HG02759 (cell line): Measurements from ENCODE around the gene THADA.

Experiments used
- ATAC-seq: cut with Tn5 transposase; IDR thresholded peaks from one replicate; pipeline ENCODE4 v1.9.1; 2021; ENCODE audit warnings: mild to moderate bottlenecking, moderate library complexity; ENCODE audit not compliant: unreplicated experiment

THADA gene

DNA sequence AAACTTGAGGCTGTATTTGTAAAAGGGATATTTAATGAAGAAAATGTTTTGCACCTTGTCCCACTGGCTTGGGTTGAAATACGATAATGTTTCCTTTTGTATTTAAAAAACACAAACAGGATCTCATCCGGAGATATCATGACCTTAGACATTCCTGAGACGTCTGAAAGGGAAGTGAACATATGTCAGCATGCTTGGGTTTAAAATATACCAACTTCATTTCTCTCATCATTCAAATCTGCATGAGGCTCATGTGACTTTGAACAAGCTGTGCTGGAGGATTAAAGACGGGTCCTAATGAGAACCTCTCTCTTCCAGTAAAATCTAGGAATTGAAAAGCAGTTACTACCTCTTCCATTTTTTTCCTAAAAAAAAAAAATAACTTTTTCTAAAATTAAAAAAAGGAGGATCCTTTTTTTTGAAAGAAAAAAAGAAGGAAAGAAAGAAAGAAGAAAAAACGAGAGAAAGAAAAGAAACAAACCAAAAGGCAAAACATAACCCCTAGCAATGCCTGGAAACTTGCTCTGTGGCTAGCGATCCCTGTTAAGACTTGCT is 262.7 kb downstream of the THADA start:
- no peak for ATAC-seq

DNA sequence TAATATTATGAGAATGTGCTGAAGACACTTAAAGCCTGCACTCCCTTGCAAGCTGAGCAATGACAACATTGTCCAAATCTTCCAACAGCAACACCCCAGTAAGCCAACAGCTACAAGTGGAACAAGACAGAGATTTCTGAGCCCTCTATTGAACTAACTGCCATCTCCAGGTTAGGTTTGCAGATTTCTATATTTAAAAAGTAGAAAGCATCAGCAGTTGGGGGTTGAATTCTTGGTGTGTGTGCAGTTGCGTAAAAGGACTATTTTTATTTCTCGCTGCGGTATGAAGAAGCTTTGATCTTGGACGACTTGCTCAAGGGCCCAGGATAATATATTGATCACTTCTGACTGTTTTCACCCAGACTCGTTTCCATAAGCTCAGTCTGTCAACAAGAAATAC is 263.2 kb downstream of the THADA start:
- ATAC-seq, result no peak

DNA sequence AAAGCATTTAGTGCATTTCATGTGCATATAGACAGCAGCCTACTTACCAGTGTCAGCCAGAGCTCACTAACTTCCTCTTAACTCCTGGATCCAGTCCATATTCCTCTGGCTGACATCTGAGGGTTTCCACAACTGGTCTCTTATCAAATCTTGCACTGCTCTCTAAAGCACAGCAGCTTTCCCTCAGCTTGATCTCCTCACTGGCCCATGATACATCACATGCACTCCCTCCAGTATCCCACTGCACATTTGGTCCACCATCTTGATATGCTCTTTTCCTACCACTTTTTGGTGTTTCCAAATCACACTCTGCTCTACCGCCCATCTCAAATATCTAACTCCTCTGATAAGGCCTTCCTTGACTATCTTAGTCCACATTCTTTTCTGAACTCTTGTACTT is 264.4 kb downstream of the THADA start:
- ATAC-seq, result no peak

DNA sequence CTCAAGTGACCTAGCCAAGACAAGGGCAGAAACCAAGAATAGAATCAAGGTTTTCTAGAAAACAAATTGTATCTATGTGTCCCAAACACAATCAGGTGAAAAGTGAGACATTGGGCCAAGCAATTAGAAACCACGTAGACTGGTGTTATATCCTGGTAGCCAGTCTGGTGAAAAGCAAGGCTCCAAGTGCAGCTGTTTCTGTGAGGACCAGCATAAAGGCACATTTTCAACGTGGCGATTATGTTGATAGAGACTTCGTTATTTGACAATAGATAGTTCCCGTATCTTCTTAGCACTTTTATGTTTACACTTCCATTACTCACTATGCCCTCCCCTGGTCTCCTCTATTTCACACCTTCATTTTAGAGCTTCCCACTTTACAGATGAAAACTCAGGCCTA is 266.2 kb downstream of the THADA start:
- no peak for ATAC-seq

DNA sequence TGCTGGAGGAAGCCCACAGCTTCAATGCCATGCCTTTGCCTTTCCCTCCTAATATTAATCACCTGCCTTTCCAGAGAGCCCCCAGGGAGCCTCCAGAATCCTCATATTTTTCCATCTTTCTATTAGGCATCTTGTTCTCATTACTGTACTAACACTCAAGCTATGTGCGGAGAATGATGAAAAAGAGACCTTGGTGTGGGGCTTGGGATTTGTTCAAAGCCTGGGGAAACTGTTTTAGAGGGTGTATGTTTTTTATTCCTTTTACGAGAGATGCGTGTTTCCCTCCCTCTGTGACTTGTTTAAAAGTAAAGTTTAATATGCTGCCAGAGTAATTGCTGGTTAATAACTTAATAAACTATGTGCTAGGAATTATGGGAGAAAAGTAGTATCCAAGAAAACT is 267.0 kb downstream of the THADA start:
- ATAC-seq, result no peak

DNA sequence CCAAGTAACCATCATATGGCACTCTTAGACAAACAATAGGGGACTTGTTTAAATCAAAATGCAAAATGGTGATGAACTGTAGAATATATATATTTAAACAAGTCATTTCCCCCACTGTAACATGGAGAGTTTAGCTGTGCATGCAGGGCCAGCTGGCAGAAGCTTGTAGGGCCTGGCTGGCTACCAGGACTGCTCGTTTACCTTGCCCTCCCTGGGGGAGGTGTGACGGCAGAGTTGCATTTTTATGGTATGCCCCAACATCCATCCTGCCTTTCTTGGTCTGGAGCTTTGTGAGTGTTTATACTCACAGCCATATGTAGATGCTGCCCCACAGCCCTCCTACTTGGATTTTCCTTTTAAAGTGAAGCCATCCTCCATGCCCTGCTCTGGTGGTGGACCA is 267.7 kb downstream of the THADA start:
- ATAC-seq, result no peak

DNA sequence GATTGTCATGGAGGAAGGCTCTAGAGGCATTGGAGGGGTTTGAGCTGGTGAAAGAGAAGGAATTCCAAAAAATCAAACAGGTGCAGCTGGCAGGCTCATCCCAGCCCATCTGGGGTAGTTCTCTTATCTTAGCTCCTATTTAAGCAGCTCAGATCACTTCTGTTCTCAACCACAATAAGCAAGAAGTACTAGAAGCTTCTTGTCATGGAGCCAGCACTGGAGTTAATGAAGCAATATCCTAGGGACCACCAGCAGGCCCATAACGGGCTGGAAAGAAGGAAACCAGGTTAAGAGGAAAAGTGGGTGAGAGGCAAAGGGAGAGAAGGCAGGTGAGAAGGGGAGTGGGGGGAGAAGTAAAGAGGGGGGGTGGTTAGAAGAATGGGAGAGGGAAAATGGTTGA is 268.7 kb downstream of the THADA start:
- no peak for ATAC-seq

DNA sequence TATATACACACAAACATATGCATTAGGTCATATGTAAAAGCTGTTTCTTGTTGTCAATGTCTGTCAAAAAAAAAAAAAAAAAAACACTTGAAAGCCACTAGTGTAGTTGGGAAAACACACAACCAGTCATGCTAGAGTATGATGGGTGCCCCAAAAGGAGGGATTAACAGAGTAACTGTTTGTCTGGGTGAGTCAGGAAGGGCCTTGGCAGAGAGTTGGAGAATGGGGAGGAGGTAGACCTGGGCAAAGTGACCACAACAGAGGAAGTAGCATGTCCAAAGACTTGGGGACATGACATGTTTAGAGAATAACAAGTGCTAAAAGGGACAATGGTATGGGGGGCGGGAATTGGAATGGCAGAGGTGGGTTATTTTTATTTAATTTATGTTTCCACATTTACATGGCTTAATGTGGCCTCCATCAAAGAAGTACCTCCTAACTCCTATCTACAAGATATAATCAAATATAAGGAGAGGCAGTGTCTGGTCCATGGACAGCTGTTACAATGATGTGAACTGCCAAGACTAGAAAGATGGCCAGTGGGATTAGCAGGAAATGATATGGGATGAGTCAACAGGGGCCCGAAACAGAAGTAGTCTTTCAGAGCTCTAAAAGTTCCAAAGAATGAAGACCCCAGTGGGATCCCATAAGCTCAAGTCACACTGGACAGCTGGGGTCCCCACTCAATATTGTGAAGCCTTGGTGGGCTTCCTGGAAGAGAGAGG is 269.6 kb downstream of the THADA start:
- ATAC-seq, result no peak

DNA sequence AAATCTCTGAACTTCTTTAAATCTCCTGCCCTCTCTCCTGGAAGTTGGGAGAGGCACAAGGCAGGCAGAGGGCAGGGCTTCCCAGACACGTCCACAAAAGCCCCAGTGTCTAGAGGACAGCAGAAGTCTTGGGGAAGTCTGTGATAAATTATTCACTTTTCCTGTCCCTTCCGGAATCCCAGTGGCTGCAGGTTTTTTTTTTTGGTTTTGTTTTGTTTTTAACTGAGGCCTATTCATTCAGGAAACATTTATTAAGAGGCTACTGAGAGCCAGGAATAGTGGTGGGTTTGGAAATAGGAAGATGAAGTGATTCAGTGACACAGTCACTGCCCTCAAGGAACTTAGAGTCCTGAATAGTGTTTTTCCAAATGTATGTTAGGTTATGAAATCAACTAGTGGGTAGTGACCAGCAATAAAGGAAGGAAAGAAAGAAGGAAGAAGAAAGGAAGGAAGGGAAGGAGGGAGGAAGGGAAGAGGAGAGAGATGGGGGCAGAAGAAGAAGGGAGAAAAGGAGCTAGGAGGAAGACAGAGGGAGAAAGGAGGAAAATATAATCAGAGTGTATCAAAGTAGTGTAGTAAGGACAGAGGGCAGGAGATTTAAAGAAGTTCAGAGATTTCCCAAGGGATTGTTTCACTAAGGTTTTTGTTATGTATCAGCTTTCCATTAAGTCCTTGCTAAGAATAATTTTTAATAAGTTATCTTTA is 270.6 kb downstream of the THADA start:
- ATAC-seq, result no peak

DNA sequence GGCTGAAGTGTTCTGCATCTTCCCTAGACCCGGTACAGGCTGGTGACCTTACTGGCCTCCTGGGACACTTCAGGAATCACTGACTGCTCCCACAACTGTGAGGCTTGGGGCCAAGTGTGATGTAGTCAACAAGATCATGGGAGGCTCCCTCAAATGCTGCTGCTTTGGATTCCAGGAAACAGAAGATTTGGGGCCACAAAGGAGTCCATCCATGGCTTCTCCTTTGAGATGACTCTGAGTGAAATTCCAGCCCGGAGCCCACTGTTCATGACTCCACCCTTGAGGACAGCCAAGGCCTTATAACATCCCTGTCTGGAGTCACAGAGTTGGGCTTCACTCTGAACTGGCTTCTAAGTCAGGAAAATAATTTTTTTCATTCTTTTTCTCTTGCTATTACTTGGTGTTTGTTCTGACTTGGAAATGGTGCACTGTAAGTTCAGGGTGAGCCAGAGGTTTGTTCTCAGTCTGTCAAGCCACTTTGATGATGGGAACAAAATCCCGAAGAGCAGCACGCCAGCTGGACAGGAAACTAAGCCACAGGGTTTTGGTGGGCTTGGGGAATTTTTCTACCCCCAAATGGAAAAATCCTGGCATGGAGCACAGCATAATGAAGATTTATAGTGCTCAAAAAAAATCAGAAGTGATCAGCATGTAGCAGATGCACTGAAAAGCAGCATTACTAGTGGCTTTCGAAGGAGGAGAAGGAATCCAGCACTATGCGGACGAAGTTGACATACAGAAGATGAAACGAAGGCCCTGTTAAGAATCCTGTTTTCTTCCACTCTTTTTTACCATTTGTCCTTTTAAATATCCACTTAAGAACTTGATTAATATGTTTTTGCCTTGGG is 271.4 kb downstream of the THADA start:
- ATAC-seq, result no peak

DNA sequence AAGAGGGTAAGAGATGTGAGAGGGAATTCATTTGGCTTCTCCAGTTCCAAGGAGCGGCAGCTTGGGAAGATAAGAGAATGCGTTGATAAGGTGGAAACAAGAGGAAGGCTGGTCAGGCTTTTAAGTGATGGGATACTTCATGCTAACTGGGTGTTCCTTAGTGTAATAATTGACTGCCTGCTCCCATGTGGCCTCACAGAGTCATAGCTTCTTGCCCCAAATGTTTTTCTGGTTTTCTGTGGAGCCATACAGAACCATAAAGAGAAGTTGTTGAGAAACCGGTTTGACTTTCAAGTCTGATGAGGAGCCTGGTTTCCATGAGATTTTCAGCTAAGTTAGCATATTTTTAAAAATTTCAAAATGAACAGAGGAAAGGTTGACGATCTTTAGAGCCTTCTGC is 272.0 kb downstream of the THADA start:
- ATAC-seq, result no peak

DNA sequence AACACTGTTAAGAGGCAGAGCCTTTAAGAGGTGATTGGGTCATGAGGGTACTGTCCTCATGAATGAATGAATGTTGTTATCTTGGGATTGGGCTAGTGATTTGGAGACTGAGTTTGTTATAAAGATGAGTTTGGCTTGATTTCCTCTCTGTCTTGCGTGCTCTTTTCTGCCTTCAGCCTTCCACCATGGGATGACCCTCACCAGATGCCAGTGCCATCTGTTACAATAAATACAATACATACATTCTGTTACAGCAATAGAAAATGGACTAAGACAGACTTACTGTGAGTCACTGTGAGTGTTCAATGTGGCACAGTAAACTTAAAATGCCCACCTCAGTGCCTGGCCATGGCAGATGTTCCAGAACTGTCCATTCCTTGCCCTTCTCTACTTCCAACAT is 274.4 kb downstream of the THADA start:
- no peak for ATAC-seq

DNA sequence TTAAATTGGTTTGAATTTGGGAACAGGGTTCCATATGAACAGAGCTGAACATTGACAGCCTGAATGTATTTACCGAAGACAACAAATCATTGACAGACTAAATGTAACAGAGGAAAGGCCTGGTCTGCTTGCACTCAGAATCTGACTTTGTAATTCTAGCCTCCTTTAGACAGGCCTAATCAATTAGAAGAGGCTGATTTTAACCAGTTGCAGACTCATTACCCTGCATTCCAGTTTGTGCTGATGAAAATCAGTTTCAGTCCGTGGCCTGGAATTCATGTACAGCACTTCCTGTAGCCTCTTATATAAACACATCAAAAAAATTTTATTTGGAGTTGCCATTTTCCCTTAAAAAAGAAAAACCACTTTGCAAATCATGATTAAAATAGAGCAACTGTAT is 276.3 kb downstream of the THADA start:
- no peak for ATAC-seq

DNA sequence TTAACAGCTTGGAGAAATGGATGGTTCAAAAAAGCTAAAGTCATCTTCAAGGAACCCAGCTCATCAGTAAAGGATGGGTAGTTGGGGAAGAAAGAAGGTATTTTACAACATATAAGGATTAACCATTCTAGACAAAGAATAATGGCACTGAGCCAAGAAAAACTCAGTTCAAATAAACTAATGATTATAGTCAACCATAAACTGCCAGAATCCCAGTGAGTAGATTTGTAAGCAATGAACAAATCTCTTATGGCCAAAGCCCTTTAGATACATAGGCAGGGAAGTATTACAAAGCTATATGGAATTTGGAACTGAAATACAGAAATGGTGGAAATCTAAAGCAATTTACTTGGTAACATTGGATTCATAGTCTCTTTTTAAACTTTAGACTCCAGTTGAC is 277.0 kb downstream of the THADA start:
- no peak for ATAC-seq

DNA sequence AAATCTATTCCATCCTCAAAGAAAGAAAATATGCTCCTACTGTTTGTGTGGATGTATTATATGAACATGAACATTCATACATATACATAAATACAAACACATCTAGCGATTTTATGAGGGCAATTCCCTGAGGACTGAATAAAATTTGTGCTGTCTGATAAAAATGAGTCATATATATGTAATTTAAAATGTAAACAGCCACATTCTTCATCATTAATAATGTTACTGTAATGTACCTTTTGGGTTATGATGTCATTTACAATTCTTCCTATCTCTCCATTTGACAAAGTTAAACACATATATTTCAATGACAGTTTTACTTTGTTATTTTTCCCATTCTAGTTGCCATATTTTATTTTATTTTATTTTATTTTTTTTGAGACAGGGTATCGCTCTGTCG is 278.2 kb downstream of the THADA start:
- ATAC-seq, result no peak

DNA sequence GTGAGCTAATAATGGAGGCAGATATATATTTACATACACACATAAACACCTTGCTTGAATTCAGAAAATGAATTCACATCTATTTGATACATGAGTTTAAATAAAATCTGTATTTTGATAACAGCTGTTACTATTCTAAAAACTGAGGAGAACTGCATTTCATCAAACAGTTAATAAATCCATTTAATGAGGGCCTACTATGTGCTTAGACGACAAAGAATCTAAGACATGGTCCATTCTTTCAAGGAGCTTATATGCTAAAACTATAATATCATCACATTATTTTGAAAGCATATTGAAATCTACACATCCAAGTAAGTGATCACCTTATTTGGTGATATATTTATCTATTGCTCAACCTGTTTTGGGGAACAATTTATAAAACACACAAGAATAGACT is 278.6 kb downstream of the THADA start:
- no peak for ATAC-seq

DNA sequence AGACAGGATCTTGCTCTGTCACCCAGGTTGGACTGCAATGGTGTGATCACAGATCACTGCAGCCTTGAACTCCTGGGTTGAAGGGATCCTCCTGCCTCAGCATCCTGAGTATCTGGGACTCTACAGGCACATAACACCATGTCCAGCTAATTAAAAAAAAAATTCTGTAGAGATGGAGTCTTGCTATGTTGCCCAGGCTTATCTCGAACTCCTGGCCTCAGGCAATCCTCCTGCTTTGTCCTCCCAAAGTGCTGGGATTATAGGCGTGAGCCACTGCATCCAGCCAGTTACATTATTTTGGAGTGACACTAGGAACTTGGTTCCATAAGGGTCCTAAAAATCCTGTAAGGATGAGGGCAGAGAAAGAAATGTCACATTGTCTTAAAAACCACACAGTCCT is 280.4 kb downstream of the THADA start:
- no peak for ATAC-seq

DNA sequence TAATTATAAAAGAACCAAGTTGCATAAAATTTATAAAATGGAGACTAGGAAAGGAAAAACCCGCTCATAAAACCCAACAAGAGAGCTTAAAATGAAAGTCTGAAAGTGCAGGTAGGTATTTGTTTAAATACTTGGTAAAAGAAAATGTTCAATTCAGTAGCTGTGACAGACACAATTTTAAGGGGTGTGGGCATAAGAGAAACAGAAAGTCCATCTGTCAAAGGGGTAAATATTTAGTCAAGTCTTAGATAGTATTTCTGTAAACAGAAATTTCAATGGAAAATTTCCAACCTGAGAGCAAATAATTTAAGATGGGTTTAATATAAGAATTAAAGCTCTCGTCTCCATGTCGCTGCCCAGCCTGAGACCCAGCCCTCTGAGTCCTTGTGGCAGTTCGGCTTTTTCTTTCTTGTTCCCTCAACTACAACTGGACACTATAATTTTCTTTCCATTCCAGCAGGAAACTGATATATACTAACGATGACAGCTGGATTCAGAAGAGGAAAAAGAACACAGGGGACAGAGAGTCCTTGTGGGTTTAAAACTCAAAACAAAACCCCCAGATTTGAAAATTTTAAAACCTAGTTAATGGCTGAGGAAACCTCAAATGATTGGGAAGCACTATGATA is 281.4 kb downstream of the THADA start:
- no peak for ATAC-seq

DNA sequence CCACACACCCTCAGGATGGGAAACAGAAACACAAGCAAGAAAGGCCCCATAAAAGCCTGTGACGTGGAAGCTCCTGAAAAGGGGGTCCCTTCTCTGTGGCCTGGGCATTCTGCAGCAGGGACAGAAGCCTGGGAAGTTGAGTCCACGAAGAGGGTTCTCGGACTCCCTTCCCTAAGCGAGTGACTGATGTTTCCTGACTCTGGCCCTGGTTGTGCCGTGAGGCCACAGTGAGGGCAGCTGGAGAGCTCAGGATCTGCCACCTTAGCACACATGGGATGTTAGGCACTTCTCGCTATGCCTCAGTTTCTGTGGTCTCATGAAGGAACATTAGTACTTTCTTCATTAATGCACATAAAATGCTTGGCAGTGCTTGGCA is 282.2 kb downstream of the THADA start:
- no peak for ATAC-seq

DNA sequence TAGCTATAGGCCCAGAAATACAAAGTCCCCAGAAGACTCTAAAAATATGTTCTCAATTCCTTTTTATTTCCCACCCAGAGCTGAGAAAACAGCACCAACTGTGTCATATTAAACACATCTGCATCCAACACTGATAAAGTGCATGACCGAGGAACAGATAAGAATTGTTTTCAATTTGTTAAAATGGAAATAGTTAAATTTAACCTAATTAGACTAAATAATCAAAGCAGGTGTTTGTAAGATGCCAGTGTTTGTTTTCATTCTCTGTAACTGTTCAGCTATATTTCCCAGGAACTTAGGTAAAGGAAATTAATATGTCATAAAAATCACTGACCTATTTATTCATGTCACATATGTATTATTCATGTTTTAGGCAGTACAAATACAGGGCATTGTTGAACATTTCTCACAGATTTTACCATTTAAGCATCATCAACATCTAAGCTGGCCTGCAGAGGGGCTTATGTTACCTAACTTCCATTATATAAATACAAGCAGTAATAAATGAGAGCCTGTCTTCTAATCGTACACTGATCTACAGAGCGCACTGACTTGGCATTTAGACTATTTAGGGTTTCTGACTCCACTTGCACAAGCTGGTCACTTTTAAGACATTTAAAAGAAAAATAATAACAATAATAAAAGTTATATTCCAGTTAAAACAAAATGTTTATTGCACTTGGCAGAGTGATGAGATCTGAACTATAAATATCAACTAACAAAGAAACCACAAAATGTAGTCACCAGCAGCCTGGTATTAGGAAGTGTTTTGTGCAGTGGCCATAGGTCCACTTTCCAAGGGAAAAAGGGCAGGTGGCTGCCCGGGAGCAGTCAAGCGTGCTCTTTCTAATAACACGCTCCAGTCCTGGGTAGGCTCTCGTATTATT is 282.8 kb downstream of the THADA start:
- ATAC-seq, result no peak
